B cell (primary cell): ENCODE data around the gene ARPIN. TPM values are rescaled to one million over a fixed set of nuclear protein-coding genes. Genes with fewer than 3 reads are reported as not detected.
"Not testable (repeated sequence)": the region's sequence is repeated elsewhere in the genome, so short reads cannot be mapped to it uniquely, and the experiment has no call there.

Experiments
- ATAC-seq: fragments of 200-7000 bp; cut with Tn5 transposase; one replicate; pipeline ENCODE4 v1.10.0; 2021; ENCODE audit warnings: low read depth, mild to moderate bottlenecking, moderate number of reproducible peaks, moderate library complexity
- CTCF ChIA-PET: fragments of 350-600 bp; sonication (Branson Sonifier 250); formaldehyde crosslinking; loops from one replicate; lab custom pipeline; 2021; ENCODE audit warnings: antibody characterized with exemption, inconsistent platforms; lab: Charles Lee
- POLR2A ChIA-PET: fragments of 350-600 bp; sonication (Branson Sonifier 250); formaldehyde crosslinking; loops from one replicate; lab custom pipeline; 2021; ENCODE audit warnings: antibody characterized with exemption; lab: Charles Lee
- DNase-seq: peaks from one replicate; pipeline ENCODE4 v3.0.0; 2013
- H2AFZ ChIP-seq: 2 replicates; pipeline ENCODE4 v1.6.1; 2012; ENCODE audit warnings: mild to moderate bottlenecking, low read depth, low read length; ENCODE audit not compliant: insufficient read depth, poor library complexity, severe bottlenecking
- H3K27ac ChIP-seq, 2 donors: 1 replicate in 1 of 2; 2 replicates in 1 of 2; pipeline ENCODE4 v1.5.1; 2012 to 2013; ENCODE audit warnings: low read length in 2 of 2, mild to moderate bottlenecking in 2 of 2, moderate library complexity in 1 of 2
- H3K27me3 ChIP-seq, 4 experiments: fragments of 200-600 bp in 1 of 4; sonication (generic) in 1 of 4; replicated peaks in 1 of 4; 1 replicate in 2 of 4; 2 replicates in 2 of 4; pipeline versions ENCODE4 v1.6.1 to v1.7.0; 2013 to 2016; ENCODE audit warnings: low read length in 3 of 4, mild to moderate bottlenecking in 2 of 4, mixed read lengths in 1 of 4, moderate library complexity in 1 of 4; ENCODE audit not compliant: insufficient read depth in 4 of 4, control insufficient read depth in 3 of 4; ENCODE audit errors: control extremely low read depth in 1 of 4
- H3K36me3 ChIP-seq, 2 experiments: replicated peaks in 1 of 2; 1 replicate in 1 of 2; 2 replicates in 1 of 2; pipeline versions ENCODE4 v1.6.1 to v1.7.1; 2013; ENCODE audit warnings: low read length in 1 of 2; ENCODE audit not compliant: insufficient read depth in 2 of 2, control insufficient read depth in 1 of 2; ENCODE audit errors: control extremely low read depth in 1 of 2, extremely low read depth in 1 of 2
- H3K4me1 ChIP-seq, 2 donors: fragments of 200-600 bp in 1 of 2; sonication (generic) in 1 of 2; 1 replicate in 1 of 2; 2 replicates in 1 of 2; pipeline versions ENCODE4 v1.5.1 to v1.6.1; 2013 to 2017; ENCODE audit warnings: low read length in 2 of 2; ENCODE audit not compliant: control insufficient read depth in 2 of 2, insufficient read depth in 2 of 2
- H3K4me2 ChIP-seq: replicated peaks from 2 replicates; pipeline ENCODE3; 2012; ENCODE audit warnings: mild to moderate bottlenecking, low read depth, low read length; ENCODE audit not compliant: poor library complexity, severe bottlenecking
- H3K4me3 ChIP-seq, 5 experiments: fragments of 200-600 bp in 1 of 5; sonication (generic) in 1 of 5; 1 replicate in 3 of 5; 2 replicates in 2 of 5; pipeline versions ENCODE4 v1.5.1 to v1.7.0; 2011 to 2016; ENCODE audit warnings: low read length in 4 of 5, mild to moderate bottlenecking in 4 of 5, low read depth in 2 of 5, control low read depth in 1 of 5, moderate library complexity in 1 of 5; ENCODE audit not compliant: insufficient read depth in 1 of 5; ENCODE audit errors: control extremely low read depth in 1 of 5, extremely low read depth in 1 of 5
- H3K79me2 ChIP-seq: fragments of 200-600 bp; sonication (generic); one replicate; pipeline ENCODE4 v1.6.0; 2016; ENCODE audit warnings: low read length; ENCODE audit not compliant: control insufficient read depth, insufficient read depth
- H3K9ac ChIP-seq: fragments of 200-600 bp; sonication (generic); 2 replicates; pipeline ENCODE4 v1.6.1; 2017; ENCODE audit warnings: mild to moderate bottlenecking, low read length, moderate library complexity
- H3K9me3 ChIP-seq, 3 donors: one replicate each; pipeline versions ENCODE4 v1.6.1 to v1.7.1; 2013; ENCODE audit warnings: low read length in 2 of 3; ENCODE audit not compliant: control insufficient read depth in 2 of 3, insufficient read depth in 1 of 3; ENCODE audit errors: control extremely low read depth in 1 of 3
- H4K20me1 ChIP-seq: 2 replicates; pipeline ENCODE4 v1.6.0; 2012; ENCODE audit warnings: mild to moderate bottlenecking, low read length; ENCODE audit not compliant: insufficient read depth, control insufficient read depth, poor library complexity, severe bottlenecking
- H3K27ac Mint-ChIP-seq: one replicate; pipeline ENCODE4 v1.8.0; 2021; ENCODE audit warnings: mixed read lengths
- H3K27me3 Mint-ChIP-seq: one replicate; pipeline ENCODE4 v1.8.0; 2021; ENCODE audit warnings: mixed read lengths
- H3K4me1 Mint-ChIP-seq: one replicate; pipeline ENCODE4 v1.8.0; 2021; ENCODE audit warnings: mixed read lengths
- H3K4me3 Mint-ChIP-seq: one replicate; pipeline ENCODE4 v1.8.0; 2021; ENCODE audit warnings: mixed read lengths
- H3K9me3 Mint-ChIP-seq: one replicate; pipeline ENCODE4 v1.8.0; 2022; ENCODE audit warnings: mixed read lengths; ENCODE audit not compliant: insufficient read depth
- EZH2 ChIP-seq: IDR thresholded peaks from 2 replicates; pipeline ENCODE4 v1.6.1; 2012; ENCODE audit warnings: borderline replicate concordance, low read depth, mild to moderate bottlenecking, moderate library complexity, low read length; ENCODE audit not compliant: insufficient read depth, poor library complexity, severe bottlenecking
- WGBS: methylation state at CpG from one replicate; pipeline ENCODE4 v1.1.5; 2013; ENCODE audit warnings: missing lambda C conversion rate; ENCODE audit not compliant: insufficient coverage; 5-methylcytosine and 5-hydroxymethylcytosine counted together
- intact Hi-C: fragments of 100-400 bp; cut with micrococcal nuclease; formaldehyde crosslinking; loops from one replicate; pipeline ENCODE4 v1.10.0; 2022
- polyA plus RNA-seq: library from polyadenylated mRNA; depleted of rRNA; stranded (reverse); fragments of >200 nt; gene quantifications from 2 replicates; pipeline ENCODE4 v1.2.3, GENCODE V29; 2012
- total RNA-seq, 2 donors: library from RNA; stranded (reverse); fragments of 120-200 nt in 1 of 2; gene quantifications; 1 replicate in 1 of 2; 2 replicates in 1 of 2; pipeline versions ENCODE4 v1.2.3 to v1.2.4, GENCODE V29; 2013 to 2022
- TF ChIP-seq, protein P1 (sequence below): fragments of 200-600 bp; IDR thresholded peaks from one replicate; pipeline ENCODE4 v1.8.0; 2022; ENCODE audit warnings: antibody characterized with exemption, mild to moderate bottlenecking

The ARPIN gene
- total and polyA plus RNA-seq, 2 donors (not counting 1 experiment from before 2014, with no cell fraction given), result 0.10 TPM

DNA sequence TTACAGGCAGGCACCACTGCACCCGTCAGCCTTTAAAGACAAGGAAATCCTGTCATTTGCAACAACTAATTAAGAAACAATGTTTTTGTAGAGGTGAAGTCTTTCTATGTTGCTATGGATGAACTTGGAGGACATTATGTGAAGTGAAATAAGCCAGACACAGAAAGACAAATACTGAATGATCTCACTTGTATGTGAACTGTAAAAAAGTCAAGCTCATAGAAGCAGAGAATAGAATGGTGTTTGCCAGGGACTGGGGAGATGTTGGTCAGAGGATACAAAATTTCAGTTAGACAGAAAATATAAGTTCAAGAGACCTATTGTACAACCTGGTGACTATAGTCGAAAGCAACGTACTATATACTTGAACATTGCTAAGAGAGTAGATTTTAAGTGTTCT lies 27.2 kb upstream of the ARPIN start:
- H3K4me3 ChIP-seq, result no peak overlapping the region
- no CpG with 5 or more reads among the region's 3 CpGs for WGBS
- TF ChIP-seq EZH2, result no peak
- TF ChIP-seq, protein P1, sequence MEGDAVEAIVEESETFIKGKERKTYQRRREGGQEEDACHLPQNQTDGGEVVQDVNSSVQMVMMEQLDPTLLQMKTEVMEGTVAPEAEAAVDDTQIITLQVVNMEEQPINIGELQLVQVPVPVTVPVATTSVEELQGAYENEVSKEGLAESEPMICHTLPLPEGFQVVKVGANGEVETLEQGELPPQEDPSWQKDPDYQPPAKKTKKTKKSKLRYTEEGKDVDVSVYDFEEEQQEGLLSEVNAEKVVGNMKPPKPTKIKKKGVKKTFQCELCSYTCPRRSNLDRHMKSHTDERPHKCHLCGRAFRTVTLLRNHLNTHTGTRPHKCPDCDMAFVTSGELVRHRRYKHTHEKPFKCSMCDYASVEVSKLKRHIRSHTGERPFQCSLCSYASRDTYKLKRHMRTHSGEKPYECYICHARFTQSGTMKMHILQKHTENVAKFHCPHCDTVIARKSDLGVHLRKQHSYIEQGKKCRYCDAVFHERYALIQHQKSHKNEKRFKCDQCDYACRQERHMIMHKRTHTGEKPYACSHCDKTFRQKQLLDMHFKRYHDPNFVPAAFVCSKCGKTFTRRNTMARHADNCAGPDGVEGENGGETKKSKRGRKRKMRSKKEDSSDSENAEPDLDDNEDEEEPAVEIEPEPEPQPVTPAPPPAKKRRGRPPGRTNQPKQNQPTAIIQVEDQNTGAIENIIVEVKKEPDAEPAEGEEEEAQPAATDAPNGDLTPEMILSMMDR, result no peak
- no peak overlapping the region for H3K4me2 ChIP-seq
- H3K9ac ChIP-seq, result no peak overlapping the region
- H3K36me3 ChIP-seq, result no peaks in the 10 kb centered on the region
- intact Hi-C loops, result no loop called here
- H3K27ac ChIP-seq, result no peak overlapping the region
- H3K9me3 ChIP-seq, result no peaks in the 10 kb centered on the region
- H3K27me3 ChIP-seq, result peaks cover 0 to 4% (median 2%) of the 10 kb centered on the region in 4 experiments
- POLR2A ChIA-PET, result no interaction called here
- CTCF ChIA-PET, result no interaction called here
- no peak overlapping the region for H2AFZ ChIP-seq
- Mint-ChIP-seq H3K4me1 (no peaks in the 10 kb centered on the region), H3K9me3 (no peaks in the 10 kb centered on the region), H3K27ac (no peak overlapping the region), H3K27me3 (peaks cover 13% of the 10 kb centered on the region), H3K4me3 (no peak overlapping the region)
- H3K79me2 ChIP-seq, result no peaks in the 10 kb centered on the region
- H3K4me1 ChIP-seq, result peaks cover 3 to 4% of the 10 kb centered on the region in 2 donors
- DNase-seq (no peak), ATAC-seq (no peak)
- H4K20me1 ChIP-seq, result no peaks in the 10 kb centered on the region

DNA sequence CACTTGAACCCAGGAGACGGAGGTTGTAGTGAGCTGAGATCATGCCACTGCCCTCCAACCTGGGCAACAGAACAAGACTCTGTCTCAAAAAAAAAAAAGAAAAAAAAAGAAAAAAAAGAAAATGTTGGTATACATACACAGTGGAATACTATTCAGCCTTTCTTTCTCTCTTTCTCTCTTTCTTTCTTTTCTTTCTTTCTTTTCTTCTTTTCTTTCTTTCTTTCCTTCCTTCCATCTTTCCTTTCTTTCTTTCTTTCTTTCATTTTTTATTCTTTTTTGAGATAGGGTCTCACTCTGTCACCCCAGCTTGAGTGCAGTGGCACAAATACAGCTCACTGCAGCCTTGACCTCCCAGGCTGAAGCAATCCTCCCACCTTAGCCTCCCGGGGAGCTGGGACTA lies 26.6 kb upstream of the ARPIN start:
- ATAC-seq, H3K4me2 ChIP-seq, H3K27ac ChIP-seq, H3K4me3 Mint-ChIP-seq, H3K9me3 ChIP-seq, H3K4me1 Mint-ChIP-seq, H4K20me1 ChIP-seq, H3K9ac ChIP-seq, H3K27me3 ChIP-seq, H2AFZ ChIP-seq, H3K36me3 ChIP-seq, DNase-seq, POLR2A ChIA-PET, H3K4me1 ChIP-seq, H3K79me2 ChIP-seq, intact Hi-C loops, H3K4me3 ChIP-seq, H3K27ac Mint-ChIP-seq, H3K9me3 Mint-ChIP-seq: not testable (repeated sequence)
- CTCF ChIA-PET, result interaction anchor here (0.8 kb wide), 1 partner anchor 25 kb away, joined by 4 read pairs; no protein-coding TSS in a partner anchor
- 100% methylated on average over 2 of the region's 2 CpGs for WGBS
- peaks cover 13% of the 10 kb centered on the region for H3K27me3 Mint-ChIP-seq
